ENCODE measurements around the gene SLC7A8.

SLC7A8 gene

GRCh38 chr14:23129759-23130316 is 53.6 kb downstream of the SLC7A8 start:
- H3K4me3 ChIP-seq (ENCODE audit: control insufficient read depth, low read depth, low read length) = no peak overlapping the region
- TF ChIP-seq, protein P1, sequence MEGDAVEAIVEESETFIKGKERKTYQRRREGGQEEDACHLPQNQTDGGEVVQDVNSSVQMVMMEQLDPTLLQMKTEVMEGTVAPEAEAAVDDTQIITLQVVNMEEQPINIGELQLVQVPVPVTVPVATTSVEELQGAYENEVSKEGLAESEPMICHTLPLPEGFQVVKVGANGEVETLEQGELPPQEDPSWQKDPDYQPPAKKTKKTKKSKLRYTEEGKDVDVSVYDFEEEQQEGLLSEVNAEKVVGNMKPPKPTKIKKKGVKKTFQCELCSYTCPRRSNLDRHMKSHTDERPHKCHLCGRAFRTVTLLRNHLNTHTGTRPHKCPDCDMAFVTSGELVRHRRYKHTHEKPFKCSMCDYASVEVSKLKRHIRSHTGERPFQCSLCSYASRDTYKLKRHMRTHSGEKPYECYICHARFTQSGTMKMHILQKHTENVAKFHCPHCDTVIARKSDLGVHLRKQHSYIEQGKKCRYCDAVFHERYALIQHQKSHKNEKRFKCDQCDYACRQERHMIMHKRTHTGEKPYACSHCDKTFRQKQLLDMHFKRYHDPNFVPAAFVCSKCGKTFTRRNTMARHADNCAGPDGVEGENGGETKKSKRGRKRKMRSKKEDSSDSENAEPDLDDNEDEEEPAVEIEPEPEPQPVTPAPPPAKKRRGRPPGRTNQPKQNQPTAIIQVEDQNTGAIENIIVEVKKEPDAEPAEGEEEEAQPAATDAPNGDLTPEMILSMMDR (IDR thresholded peaks at IDR 0.05; ENCODE audit: control insufficient read depth, insufficient read depth, low read depth, low read length, missing control alignments) = no peak
- no peak for DNase-seq (ENCODE audit: low read depth)

DNA sequence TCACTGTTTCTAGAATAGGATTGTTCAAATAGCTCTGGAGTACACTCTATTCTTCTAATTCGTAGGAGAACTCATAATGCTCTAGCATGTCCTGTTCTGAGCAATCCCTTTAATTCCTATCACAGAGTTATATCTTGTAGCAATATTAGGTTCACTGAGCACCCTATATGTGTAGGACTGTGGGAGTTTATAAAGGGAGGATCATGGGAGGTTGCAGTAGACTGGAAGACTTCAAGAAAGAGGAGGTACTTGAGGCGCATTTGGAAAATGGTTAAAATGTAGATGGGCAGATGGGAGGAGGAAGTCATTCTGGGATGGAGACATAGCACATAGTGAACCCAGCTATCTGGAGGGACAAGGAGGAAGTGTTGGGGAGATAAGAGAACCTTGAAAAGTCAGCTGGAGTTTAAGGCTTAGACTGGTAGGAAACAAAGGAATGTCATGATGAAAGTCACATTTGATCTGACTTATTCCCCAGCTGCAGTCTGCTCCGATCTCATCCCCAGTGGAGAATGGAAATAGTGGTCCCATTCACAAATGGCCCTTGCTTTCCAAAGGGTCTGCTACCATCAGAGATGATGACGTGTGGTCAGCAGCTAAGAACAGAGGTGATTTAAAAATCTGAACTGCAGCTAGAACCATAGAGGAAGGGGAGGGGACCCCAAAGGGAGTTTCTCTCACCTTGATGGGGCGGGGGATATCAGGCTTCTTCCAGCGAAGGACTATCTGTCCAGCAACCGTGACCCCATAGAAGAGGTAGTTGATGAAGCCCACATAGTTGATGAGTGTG is 54.3 kb downstream of the SLC7A8 start:
- no peak for DNase-seq (ENCODE audit: low read depth)
- TF ChIP-seq, protein P1 (IDR thresholded peaks at IDR 0.05; ENCODE audit: control insufficient read depth, insufficient read depth, low read depth, low read length, missing control alignments) = no peak
- no peak overlapping the region for H3K4me3 ChIP-seq (ENCODE audit: control insufficient read depth, low read depth, low read length)

DNA sequence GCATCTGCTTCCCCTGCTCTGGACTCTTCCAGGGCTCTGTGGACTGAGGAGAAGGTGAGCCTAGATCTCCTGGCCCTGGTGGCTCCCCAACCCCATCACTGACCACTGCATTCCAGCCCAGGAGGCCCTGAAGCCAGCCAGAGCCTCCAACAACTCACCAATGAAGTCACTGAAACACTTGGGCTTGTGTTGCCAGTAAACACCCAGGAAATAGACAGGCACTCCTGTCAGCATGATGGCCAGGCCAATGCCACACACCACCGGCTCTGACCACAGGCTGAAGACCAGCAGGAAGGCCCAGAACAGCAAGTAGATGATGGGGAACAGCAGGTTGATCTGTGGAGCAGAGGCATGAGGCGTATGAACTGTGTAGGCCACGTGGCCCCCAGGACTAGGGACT is 55.6 kb downstream of the SLC7A8 start:
- no peak for DNase-seq (ENCODE audit: low read depth)
- TF ChIP-seq, protein P1 (IDR thresholded peaks at IDR 0.05; ENCODE audit: control insufficient read depth, insufficient read depth, low read depth, low read length, missing control alignments) = no peak
- no peak overlapping the region for H3K4me3 ChIP-seq (ENCODE audit: control insufficient read depth, low read depth, low read length)

DNA sequence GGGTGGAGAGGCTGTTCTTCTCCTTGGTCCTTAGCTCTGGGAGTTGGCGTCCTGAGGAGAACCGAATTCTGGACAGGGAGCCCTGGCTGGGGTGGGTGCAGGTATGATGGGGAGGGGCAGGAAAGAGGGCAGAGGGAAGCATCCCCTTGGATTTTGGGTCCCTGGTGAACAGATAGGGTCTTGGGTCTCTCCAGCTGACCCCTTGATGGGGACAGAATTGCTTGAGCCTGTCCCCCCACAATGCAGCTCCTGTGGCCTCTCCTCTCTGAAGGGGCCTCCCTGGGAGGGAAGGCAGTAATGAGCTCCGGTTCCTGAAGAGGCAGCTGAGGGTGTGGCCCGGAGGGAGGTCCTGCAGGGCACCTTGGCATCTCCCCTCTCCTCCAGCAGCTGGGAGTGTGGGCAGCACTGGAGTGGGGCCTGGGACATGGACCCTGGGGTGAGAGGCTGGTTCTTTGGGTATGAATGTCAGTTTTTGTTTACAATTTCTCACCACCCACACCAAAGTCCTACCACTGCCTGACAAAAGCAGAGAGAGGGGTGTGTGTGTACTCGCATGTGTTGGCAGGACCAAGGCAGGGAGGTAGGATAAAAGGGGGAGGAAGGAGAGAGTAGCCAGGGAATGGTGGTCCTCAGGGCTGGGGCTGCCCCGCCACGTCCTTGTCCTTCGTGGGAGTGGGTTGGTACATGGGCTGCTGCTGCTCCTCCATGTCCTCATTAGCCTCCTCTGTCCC is 56.7 kb downstream of the SLC7A8 start:
- DNase-seq (ENCODE audit: low read depth) = no peak
- TF ChIP-seq, protein P1 (IDR thresholded peaks at IDR 0.05; ENCODE audit: control insufficient read depth, insufficient read depth, low read depth, low read length, missing control alignments) = no peak
- no peak overlapping the region for H3K4me3 ChIP-seq (ENCODE audit: control insufficient read depth, low read depth, low read length)

- TF ChIP-seq, protein P1 (IDR thresholded peaks at IDR 0.05; ENCODE audit: control insufficient read depth, insufficient read depth, low read depth, low read length, missing control alignments) = no peak
- no peak for DNase-seq (ENCODE audit: low read depth)
- no peak overlapping the region for H3K4me3 ChIP-seq (ENCODE audit: control insufficient read depth, low read depth, low read length)
Measured at GRCh38 chr14:23125933-23126524, 57.4 kb downstream of the SLC7A8 start.

GRCh38 chr14:23125011-23125410 is 58.4 kb downstream of the SLC7A8 start:
- no peak for DNase-seq (ENCODE audit: low read depth)
- TF ChIP-seq, protein P1 (IDR thresholded peaks at IDR 0.05; ENCODE audit: control insufficient read depth, insufficient read depth, low read depth, low read length, missing control alignments) = no peak
- no peak overlapping the region for H3K4me3 ChIP-seq (ENCODE audit: control insufficient read depth, low read depth, low read length)

All from AG09309 (cell line).